ENCODE measurements around the gene RAD1. TPM values are rescaled to one million over a fixed set of nuclear protein-coding genes. Genes with fewer than 3 reads are reported as not detected.
A peak's percentile ranks its signal among the peaks of the same experiment; 100 is the strongest.

Gene RAD1
- total RNA-seq, 1 donor from 2014 or later = 19.7 TPM

- Histone ChIP-seq H3K27ac (ENCODE audit: low read depth, low read length) (no peak overlapping the region), H3K36me3 (ENCODE audit: insufficient read depth, low read length) (no peaks in the 10 kb centered on the region), H3K4me1 (ENCODE audit: insufficient read depth, low read length) (no peaks in the 10 kb centered on the region), H2AFZ (ENCODE audit: low read depth, low read length) (no peak overlapping the region), H3K79me2 (ENCODE audit: insufficient read depth, low read length) (no peaks in the 10 kb centered on the region), H3K9me3 (ENCODE audit: insufficient read depth, low read depth, low read length) (no peaks in the 10 kb centered on the region), H3K4me3 (ENCODE audit: insufficient read depth, low read depth, low read length) (no peak overlapping the region), H4K20me1 (ENCODE audit: insufficient read depth, low read length) (no peaks in the 10 kb centered on the region), H3K9ac (ENCODE audit: low read length) (no peak overlapping the region), H3K27me3 (ENCODE audit: insufficient read depth, low read length) (no peaks in the 10 kb centered on the region), H3K4me2 (ENCODE audit: low read length) (no peak overlapping the region)
- H3K27me3 Mint-ChIP-seq (ENCODE audit: low read depth, unreplicated experiment) = no peaks in the 10 kb centered on the region
- FAIRE-seq (no peak), DNase-seq (ENCODE audit: low read depth) (no peak)
- no peak for TF ChIP-seq CTCF (IDR thresholded peaks at IDR 0.05; ENCODE audit: insufficient read depth, low read depth, low read length)
- TF ChIP-seq EZH2 (IDR thresholded peaks at IDR 0.05; ENCODE audit: insufficient read depth, low read length) = no peak
- no peak overlapping the region for H3K27ac Mint-ChIP-seq (ENCODE audit: unreplicated experiment)
- H3K4me1 Mint-ChIP-seq (ENCODE audit: low read depth, unreplicated experiment) = no peaks in the 10 kb centered on the region
- no peak overlapping the region for H3K4me3 Mint-ChIP-seq (ENCODE audit: unreplicated experiment)
- no peaks in the 10 kb centered on the region for H3K9me3 Mint-ChIP-seq (ENCODE audit: unreplicated experiment)
- no peaks in the 10 kb centered on the region for H3K36me3 Mint-ChIP-seq (ENCODE audit: low read depth, unreplicated experiment)
These were observed 16.2 kb downstream of the RAD1 start for GRCh38 chr5:34899066-34899465.

GRCh38 chr5:34898258-34898895, 16.9 kb downstream of the RAD1 start:
- no peak overlapping the region for H3K27ac ChIP-seq (ENCODE audit: low read depth, low read length)
- H3K4me3 ChIP-seq (ENCODE audit: insufficient read depth, low read depth, low read length) = no peak overlapping the region
- no peaks in the 10 kb centered on the region for H3K36me3 Mint-ChIP-seq (ENCODE audit: low read depth, unreplicated experiment)
- H3K9me3 ChIP-seq (ENCODE audit: insufficient read depth, low read depth, low read length) = no peaks in the 10 kb centered on the region
- H3K27me3 Mint-ChIP-seq (ENCODE audit: low read depth, unreplicated experiment) = no peaks in the 10 kb centered on the region
- TF ChIP-seq CTCF (IDR thresholded peaks at IDR 0.05; ENCODE audit: insufficient read depth, low read depth, low read length) (peak; percentile 88), EZH2 (IDR thresholded peaks at IDR 0.05; ENCODE audit: insufficient read depth, low read length) (no peak)
- no peaks in the 10 kb centered on the region for H3K79me2 ChIP-seq (ENCODE audit: insufficient read depth, low read length)
- no peaks in the 10 kb centered on the region for H3K27me3 ChIP-seq (ENCODE audit: insufficient read depth, low read length)
- FAIRE-seq = no peak
- H3K4me1 Mint-ChIP-seq (ENCODE audit: low read depth, unreplicated experiment) = no peaks in the 10 kb centered on the region
- H3K36me3 ChIP-seq (ENCODE audit: insufficient read depth, low read length) = no peaks in the 10 kb centered on the region
- H3K9ac ChIP-seq (ENCODE audit: low read length) = no peak overlapping the region
- H4K20me1 ChIP-seq (ENCODE audit: insufficient read depth, low read length) = no peaks in the 10 kb centered on the region
- H3K4me2 ChIP-seq (ENCODE audit: low read length) = no peak overlapping the region
- DNase-seq (ENCODE audit: low read depth) = peak; percentile 52
- H2AFZ ChIP-seq (ENCODE audit: low read depth, low read length) = no peak overlapping the region
- H3K4me1 ChIP-seq (ENCODE audit: insufficient read depth, low read length) = no peaks in the 10 kb centered on the region
- no peaks in the 10 kb centered on the region for H3K9me3 Mint-ChIP-seq (ENCODE audit: unreplicated experiment)
- H3K27ac Mint-ChIP-seq (ENCODE audit: unreplicated experiment) = no peak overlapping the region
- H3K4me3 Mint-ChIP-seq (ENCODE audit: unreplicated experiment) = no peak overlapping the region

DNA sequence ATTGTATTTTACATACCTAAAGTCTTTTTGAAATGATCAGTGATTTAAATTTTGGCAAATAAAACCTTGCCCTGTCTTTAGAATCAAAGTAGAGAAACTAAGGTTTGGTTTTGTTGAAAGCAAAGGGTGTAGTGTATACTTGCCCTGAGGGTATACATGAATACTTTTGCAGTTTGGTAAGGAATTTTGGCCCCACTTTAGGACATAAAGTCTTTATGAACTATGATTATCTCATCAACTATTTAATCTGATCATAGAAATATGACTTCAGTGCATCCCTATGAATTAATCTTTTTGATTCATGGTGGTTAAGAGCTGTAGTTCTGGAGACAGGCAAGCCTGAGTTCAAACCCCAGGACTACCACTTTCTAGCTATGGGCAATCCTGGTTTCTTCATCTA, 17.7 kb downstream of the RAD1 start:
- FAIRE-seq (no peak), DNase-seq (ENCODE audit: low read depth) (no peak)
- H3K27ac Mint-ChIP-seq (ENCODE audit: unreplicated experiment) = no peak overlapping the region
- Histone ChIP-seq H3K4me1 (ENCODE audit: insufficient read depth, low read length) (no peaks in the 10 kb centered on the region), H3K4me3 (ENCODE audit: insufficient read depth, low read depth, low read length) (no peak overlapping the region), H3K27ac (ENCODE audit: low read depth, low read length) (no peak overlapping the region), H3K27me3 (ENCODE audit: insufficient read depth, low read length) (no peaks in the 10 kb centered on the region), H3K9ac (ENCODE audit: low read length) (no peak overlapping the region), H3K9me3 (ENCODE audit: insufficient read depth, low read depth, low read length) (no peaks in the 10 kb centered on the region), H4K20me1 (ENCODE audit: insufficient read depth, low read length) (no peaks in the 10 kb centered on the region), H3K79me2 (ENCODE audit: insufficient read depth, low read length) (no peaks in the 10 kb centered on the region), H2AFZ (ENCODE audit: low read depth, low read length) (no peak overlapping the region), H3K36me3 (ENCODE audit: insufficient read depth, low read length) (no peaks in the 10 kb centered on the region), H3K4me2 (ENCODE audit: low read length) (no peak overlapping the region)
- H3K4me1 Mint-ChIP-seq (ENCODE audit: low read depth, unreplicated experiment) = no peaks in the 10 kb centered on the region
- TF ChIP-seq CTCF (IDR thresholded peaks at IDR 0.05; ENCODE audit: insufficient read depth, low read depth, low read length) = no peak
- no peak for TF ChIP-seq EZH2 (IDR thresholded peaks at IDR 0.05; ENCODE audit: insufficient read depth, low read length)
- H3K9me3 Mint-ChIP-seq (ENCODE audit: unreplicated experiment) = no peaks in the 10 kb centered on the region
- H3K27me3 Mint-ChIP-seq (ENCODE audit: low read depth, unreplicated experiment) = no peaks in the 10 kb centered on the region
- no peak overlapping the region for H3K4me3 Mint-ChIP-seq (ENCODE audit: unreplicated experiment)
- no peaks in the 10 kb centered on the region for H3K36me3 Mint-ChIP-seq (ENCODE audit: low read depth, unreplicated experiment)
